Stromal cell of bone marrow (primary cell): ENCODE measurements around the gene PSMB2.

ENCODE experiments used
- DNase-seq: peaks from one replicate; pipeline ENCODE4 v3.0.0-alpha.2; 2012; ENCODE audit warnings: low read depth

PSMB2 gene

GRCh38 chr1:35642471-35642955 lies 1.2 kb upstream of the PSMB2 start:
- DNase-seq = no peak

GRCh38 chr1:35640380-35641232 lies 720 bp downstream of the PSMB2 start:
- no peak for DNase-seq

GRCh38 chr1:35637401-35637809 lies 3.9 kb downstream of the PSMB2 start:
- no peak for DNase-seq

- no peak for DNase-seq
These were observed 7.8 kb downstream of the PSMB2 start for GRCh38 chr1:35633547-35633946.

- no peak for DNase-seq
These were observed 9.9 kb downstream of the PSMB2 start for GRCh38 chr1:35631396-35631795.

- no peak for DNase-seq
These were observed 12.3 kb downstream of the PSMB2 start for GRCh38 chr1:35629051-35629450.

GRCh38 chr1:35623832-35624231 lies 17.5 kb downstream of the PSMB2 start:
- DNase-seq = no peak

- DNase-seq = no peak
These were observed 18.7 kb downstream of the PSMB2 start for GRCh38 chr1:35622510-35623178.

- DNase-seq = no peak
These were observed 21.8 kb downstream of the PSMB2 start for GRCh38 chr1:35619237-35620121.

- DNase-seq = no peak
These were observed 25.9 kb downstream of the PSMB2 start for GRCh38 chr1:35615440-35615839.

GRCh38 chr1:35611655-35612054 lies 29.7 kb downstream of the PSMB2 start:
- DNase-seq = no peak

- peak; percentile 3 for DNase-seq
These were observed 35.5 kb downstream of the PSMB2 start for GRCh38 chr1:35605867-35606182.

- DNase-seq = no peak
These were observed 36.1 kb downstream of the PSMB2 start for GRCh38 chr1:35605071-35605866.

GRCh38 chr1:35603941-35604340 lies 37.4 kb downstream of the PSMB2 start:
- no peak for DNase-seq

- DNase-seq = no peak
These were observed 37.9 kb downstream of the PSMB2 start for GRCh38 chr1:35603468-35603867.

- no peak for DNase-seq
These were observed 40.7 kb downstream of the PSMB2 start for GRCh38 chr1:35600593-35600992.

- DNase-seq = no peak
These were observed 41.9 kb downstream of the PSMB2 start for GRCh38 chr1:35599411-35599810.

GRCh38 chr1:35598895-35599294 lies 42.4 kb downstream of the PSMB2 start:
- no peak for DNase-seq

GRCh38 chr1:35597870-35598269 lies 43.5 kb downstream of the PSMB2 start:
- DNase-seq = no peak

- no peak for DNase-seq
These were observed 45.6 kb downstream of the PSMB2 start for GRCh38 chr1:35595684-35596083.

GRCh38 chr1:35594005-35594760 lies 47.1 kb downstream of the PSMB2 start:
- DNase-seq = no peak
